Prostate gland (tissue), 2 donors: ENCODE results near the gene CCSAP. TPM values are rescaled to one million over a fixed set of nuclear protein-coding genes. Genes with fewer than 3 reads are reported as not detected.

Source experiments
- DNase-seq: peaks from one replicate; pipeline ENCODE4 v3.0.0-alpha.2; 2019; ENCODE audit warnings: low spot score
- H3K27ac ChIP-seq, 2 donors: fragments of 200-600 bp; sonication (generic); 2 replicates each; pipeline ENCODE4 v1.5.1; 2017 to 2019
- H3K27me3 ChIP-seq: fragments of 200-600 bp; sonication (generic); replicated peaks from 2 replicates; pipeline ENCODE4 v1.5.1; 2019; ENCODE audit not compliant: insufficient read depth
- H3K36me3 ChIP-seq, 2 donors: fragments of 200-600 bp; sonication (generic); 1 replicate in 1 of 2; 2 replicates in 1 of 2; pipeline versions ENCODE4 v1.5.1 to v1.8.1; 2017 to 2019
- H3K4me1 ChIP-seq: fragments of 200-600 bp; sonication (generic); replicated peaks from 2 replicates; pipeline ENCODE4 v1.5.1; 2019
- H3K4me3 ChIP-seq, 2 donors: fragments of 200-600 bp; sonication (generic); 2 replicates each; pipeline ENCODE4 v1.5.1; 2017 to 2019
- H3K9me3 ChIP-seq: fragments of 200-600 bp; sonication (generic); 2 replicates; pipeline ENCODE4 v1.5.1; 2017
- CTCF ChIP-seq, 4 experiments: fragments of 200-600 bp in 2 of 4; fragments of 450-650 bp in 2 of 4; sonication (generic) in 2 of 4; IDR thresholded peaks; 1 replicate in 3 of 4; 2 replicates in 1 of 4; pipeline ENCODE4 v1.5.1; 2016 to 2019; ENCODE audit warnings: antibody characterized with exemption in 4 of 4, mild to moderate bottlenecking in 2 of 4, moderate library complexity in 2 of 4
- POLR2A ChIP-seq: fragments of 450-650 bp; IDR thresholded peaks from one replicate; pipeline ENCODE4 v1.6.1; 2016; ENCODE audit warnings: antibody characterized with exemption, mild to moderate bottlenecking
- POLR2AphosphoS5 ChIP-seq: sonication (generic); formaldehyde crosslinking; IDR thresholded peaks from one replicate; pipeline ENCODE4 v1.6.1; 2017; ENCODE audit warnings: antibody characterized with exemption
- WGBS: methylation state at CpG from one replicate; pipeline ENCODE4 v1.1.5; 2018; 5-methylcytosine and 5-hydroxymethylcytosine counted together
- intact Hi-C: fragments of 100-400 bp; cut with DNase I; formaldehyde crosslinking; loops from one replicate; pipeline ENCODE4 v1.14.2; 2022
- total RNA-seq, 2 donors: library from RNA; depleted of rRNA; stranded (reverse); fragments of >200 nt; gene quantifications; one replicate each; pipeline ENCODE4 v1.1.0, GENCODE V29; 2016

CCSAP gene
- total RNA-seq, 2 donors from 2014 or later = 5.5 to 6.4 TPM

- Histone ChIP-seq H3K4me1 (peaks cover 10% of the 10 kb centered on the region), H3K4me3 (no peak overlapping the region), H3K36me3 (no peaks in the 10 kb centered on the region), H3K27ac (peak overlapping the region in 1 of 2 donors; percentile 33), H3K27me3 (no peaks in the 10 kb centered on the region), H3K9me3 (no peaks in the 10 kb centered on the region)
- TF ChIP-seq POLR2A = no peak
- TF ChIP-seq CTCF (IDR thresholded peaks at IDR 0.05) = no peak
- intact Hi-C loops = no loop called here
- WGBS = 88% methylated on average over 3 of the region's 3 CpGs
- DNase-seq = no peak
Observed at GRCh38 chr1:229283183-229283611, 59.6 kb downstream of the CCSAP start.

GRCh38 chr1:229282295-229282823 lies 60.5 kb downstream of the CCSAP start:
- Histone ChIP-seq H3K4me1 (peaks cover 10% of the 10 kb centered on the region), H3K36me3 (no peaks in the 10 kb centered on the region), H3K4me3 (no peak overlapping the region), H3K9me3 (no peaks in the 10 kb centered on the region), H3K27ac (peak overlapping the region in 1 of 2 donors; percentile 33), H3K27me3 (no peaks in the 10 kb centered on the region)
- no peak for DNase-seq
- intact Hi-C loops = no loop called here
- 100% methylated on average over 1 of the region's 1 CpG for WGBS
- TF ChIP-seq CTCF (IDR thresholded peaks at IDR 0.05) (no peak), POLR2AphosphoS5 (no peak), POLR2A (no peak)

GRCh38 chr1:229281339-229281926 lies 61.4 kb downstream of the CCSAP start:
- H3K9me3 ChIP-seq = no peaks in the 10 kb centered on the region
- H3K36me3 ChIP-seq = no peaks in the 10 kb centered on the region
- peak overlapping the region; percentile 44 to 68 for H3K27ac ChIP-seq
- no peak for TF ChIP-seq POLR2A
- no peak for TF ChIP-seq CTCF (IDR thresholded peaks at IDR 0.05)
- no peak for TF ChIP-seq POLR2AphosphoS5
- 95% methylated on average over 1 of the region's 1 CpG for WGBS
- intact Hi-C loops = no loop called here
- no peaks in the 10 kb centered on the region for H3K27me3 ChIP-seq
- H3K4me1 ChIP-seq = peaks cover 10% of the 10 kb centered on the region
- no peak overlapping the region for H3K4me3 ChIP-seq
- DNase-seq = no peak

- TF ChIP-seq CTCF (IDR thresholded peaks at IDR 0.05) (no peak), POLR2AphosphoS5 (no peak), POLR2A (no peak)
- Histone ChIP-seq H3K9me3 (no peaks in the 10 kb centered on the region), H3K4me3 (no peak overlapping the region), H3K27me3 (no peaks in the 10 kb centered on the region), H3K4me1 (peaks cover 10% of the 10 kb centered on the region), H3K27ac (peak overlapping the region; percentile 44 to 68), H3K36me3 (no peaks in the 10 kb centered on the region)
- WGBS = 62% methylated on average over 3 of the region's 3 CpGs
- no peak for DNase-seq
- intact Hi-C loops = no loop called here
Observed at GRCh38 chr1:229280921-229281320, 61.9 kb downstream of the CCSAP start.
